ENCODE data around the gene STOML2. TPM values are rescaled to one million over a fixed set of nuclear protein-coding genes. Genes with fewer than 3 reads are reported as not detected.
A peak's percentile ranks its signal among the peaks of the same experiment; 100 is the strongest.
"Not testable (repeated sequence)": the region's sequence is repeated elsewhere in the genome, so short reads cannot be mapped to it uniquely, and the experiment has no call there.

STOML2 gene
- 55.1 TPM for total RNA-seq

GRCh38 chr9:35102769-35103659, at the start of gene STOML2:
Gene STOML2 (minus strand): TSS chr9:35103131. CDS start chr9:35103094, 37 bp downstream.
- peak; percentile 96 for DNase-seq

DNA sequence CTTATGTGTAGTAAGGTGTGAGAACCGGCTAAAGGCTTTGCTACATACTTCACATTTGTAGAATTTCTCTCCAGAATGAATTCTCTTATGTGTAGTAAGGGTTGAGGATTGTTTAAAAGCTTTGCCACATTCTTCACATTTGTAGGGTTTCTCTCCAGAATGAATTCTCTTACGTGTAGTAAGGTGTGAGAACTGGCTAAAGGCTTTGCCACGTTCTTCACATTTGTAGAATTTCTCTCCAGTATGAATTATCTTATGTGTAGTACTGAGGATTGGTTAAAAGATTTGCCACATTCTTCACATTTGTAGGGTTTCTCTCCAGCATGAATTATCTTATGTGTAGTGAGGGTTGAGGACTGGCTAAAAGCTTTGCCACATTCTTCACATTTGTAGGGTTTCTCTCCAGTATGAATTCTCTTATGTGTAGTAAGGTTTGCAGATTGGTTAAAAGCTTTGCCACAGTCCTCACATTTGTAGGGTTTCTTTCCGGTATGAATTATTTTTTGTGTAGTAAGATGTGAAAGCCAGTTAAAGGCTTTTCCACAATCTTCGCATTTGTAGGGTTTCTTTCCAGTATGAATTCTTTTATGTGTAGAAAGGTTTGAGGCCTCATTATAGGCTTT, 45.1 kb upstream of the STOML2 start:
- not testable (repeated sequence) for DNase-seq

GRCh38 chr9:35142037-35142436, 39.1 kb upstream of the STOML2 start:
- no peak for DNase-seq

- no peak for DNase-seq
These were observed 37.2 kb upstream of the STOML2 start for GRCh38 chr9:35140093-35140492.

- no peak for DNase-seq
These were observed 33.9 kb upstream of the STOML2 start for GRCh38 chr9:35136866-35137265.

GRCh38 chr9:35135988-35136387, 33.1 kb upstream of the STOML2 start:
- DNase-seq = no peak

DNA sequence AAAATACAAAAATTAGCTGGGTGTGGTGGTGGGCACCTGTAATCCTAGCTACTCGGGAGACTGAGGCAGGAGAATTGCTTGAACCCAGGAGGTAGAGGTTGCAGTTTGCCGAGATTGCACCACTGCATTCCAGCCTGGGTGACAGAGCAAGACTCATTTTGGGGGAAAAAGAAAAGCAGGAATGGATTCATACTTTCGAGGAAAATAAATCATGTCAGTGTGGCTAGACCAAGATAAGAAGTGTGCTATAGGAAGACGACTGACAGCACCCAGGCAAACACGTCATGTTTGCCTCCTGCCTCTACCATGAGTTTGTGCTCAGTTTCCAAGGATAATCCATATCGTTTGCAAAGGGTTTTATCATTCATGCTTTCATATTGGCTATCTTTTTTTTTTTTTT, 32.0 kb upstream of the STOML2 start:
- no peak for DNase-seq

GRCh38 chr9:35116898-35117551, 14.1 kb upstream of the STOML2 start:
- peak; percentile 89 for DNase-seq

GRCh38 chr9:35116539-35116897, 13.6 kb upstream of the STOML2 start:
- no peak for DNase-seq

DNA sequence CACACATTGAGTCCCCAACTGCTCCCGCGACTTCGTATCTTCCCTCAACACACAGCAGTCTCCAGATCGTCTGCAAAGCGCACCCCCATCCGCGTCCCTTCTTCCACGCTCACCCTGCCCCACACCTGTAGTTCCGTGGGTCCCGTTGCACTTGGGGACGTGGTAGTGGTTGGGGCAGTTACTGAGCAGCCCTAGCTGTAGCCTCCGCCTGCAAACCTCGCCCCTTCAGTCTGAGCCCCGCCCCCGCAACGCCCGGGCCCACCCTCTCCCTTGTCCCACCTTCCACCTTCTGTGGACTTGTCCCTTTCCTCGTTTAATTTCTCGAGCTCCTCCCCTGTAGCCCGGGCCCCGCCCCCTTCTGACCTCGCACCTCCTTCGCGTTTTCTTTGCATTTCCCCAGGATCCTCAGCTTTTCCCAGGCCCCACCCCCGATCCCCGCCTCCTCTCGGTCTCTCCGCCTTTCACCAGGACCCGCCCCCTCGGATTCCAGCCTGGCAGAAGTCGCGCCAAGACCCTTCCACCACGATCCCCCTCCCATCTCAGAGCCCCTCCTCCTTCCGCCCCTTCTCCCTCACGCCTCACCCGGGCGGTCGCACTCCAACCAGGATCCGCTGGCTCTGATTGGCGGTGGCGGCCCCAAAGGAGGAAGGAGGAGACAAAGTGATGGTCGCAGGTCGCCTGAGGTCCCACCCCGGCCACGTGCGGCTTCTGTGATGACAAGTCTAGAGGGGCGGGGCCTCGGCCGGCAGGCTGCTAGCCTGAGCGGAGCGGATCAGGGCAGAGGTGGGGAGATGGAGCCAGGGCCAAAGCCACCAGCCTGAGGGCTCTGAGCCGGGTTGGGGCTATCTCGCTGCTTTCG, 13.0 kb upstream of the STOML2 start, which contains the start of gene ATOSB:
TSS of gene ATOSB (minus strand) at position 183 of the 859 bp plus-strand sequence. CDS start 7,588 bp downstream, outside the sequence.
- DNase-seq = peak; percentile 94

GRCh38 chr9:35114840-35115628, 12.1 kb upstream of the STOML2 start:
- peak; percentile 56 for DNase-seq

DNA sequence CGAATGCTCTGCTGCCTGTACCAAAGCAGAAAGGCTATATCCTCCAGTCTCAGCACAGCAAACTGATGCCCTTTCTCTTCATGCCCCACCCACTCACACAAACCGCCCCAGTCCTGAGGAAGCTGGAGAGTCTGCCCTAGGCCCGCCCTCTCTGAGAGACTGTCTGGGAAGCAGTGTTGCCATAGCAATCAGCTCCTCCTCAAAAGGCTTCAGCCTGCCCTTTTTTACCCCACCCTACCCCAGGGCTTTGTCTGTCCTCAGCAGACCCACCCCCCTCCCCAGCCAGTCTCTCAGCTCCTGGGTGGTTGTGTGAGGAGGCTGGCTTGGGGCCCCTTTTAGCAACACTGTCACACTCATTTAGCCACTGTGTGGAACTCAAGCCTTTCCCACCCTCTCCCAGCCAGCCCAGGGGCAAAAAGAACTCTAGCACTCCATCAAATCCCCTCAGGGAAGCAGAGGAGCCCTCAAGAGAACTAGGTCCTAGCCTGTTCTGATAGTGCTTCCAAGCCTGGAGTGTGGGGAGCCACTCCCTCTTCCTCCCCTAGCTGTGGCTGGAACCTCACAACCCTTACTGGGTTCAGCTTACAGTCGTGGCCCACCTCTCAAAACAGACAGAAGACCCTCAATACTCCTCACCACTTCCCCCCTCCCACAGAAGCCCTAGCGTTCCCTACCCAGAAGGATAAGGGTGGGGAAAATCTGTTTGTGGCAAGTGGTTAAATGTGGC, 11.3 kb upstream of the STOML2 start:
- peak; percentile 95 for DNase-seq

DNA sequence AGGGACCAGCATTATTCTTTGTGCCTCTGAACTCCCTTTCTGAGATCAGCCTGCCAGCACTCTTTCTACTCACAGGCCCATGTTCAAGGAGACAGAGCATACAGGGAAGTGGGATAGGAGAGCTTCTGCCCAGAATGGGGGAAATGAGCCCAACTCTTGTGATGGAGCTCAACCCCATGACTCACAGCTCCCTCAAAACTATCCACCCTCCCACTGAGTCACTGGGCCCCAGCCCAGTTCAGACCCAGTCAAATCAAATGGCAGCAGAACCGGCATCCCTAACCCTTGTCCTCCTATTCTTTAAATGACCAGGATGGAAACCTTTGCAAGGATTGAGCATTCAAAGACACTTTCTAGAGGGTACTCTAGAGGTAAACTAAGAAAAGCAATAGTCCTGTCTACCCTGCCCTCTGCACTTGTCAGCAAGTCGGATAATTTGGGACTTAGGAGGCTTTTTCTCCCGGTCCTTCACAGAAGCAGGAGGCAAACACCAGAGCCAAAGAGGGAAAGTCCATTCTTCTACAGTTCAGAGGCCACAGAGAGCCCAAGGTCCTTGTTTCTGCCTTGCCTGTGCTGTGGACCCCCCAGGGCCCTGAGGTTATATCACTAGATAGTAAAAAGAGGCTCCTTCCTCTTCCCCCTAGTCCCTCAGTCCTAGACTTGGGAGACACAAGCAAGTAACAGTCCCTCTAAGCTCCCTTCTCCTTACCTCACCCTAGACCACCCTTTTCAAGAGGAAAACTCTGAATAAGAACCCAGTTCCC, 9.5 kb upstream of the STOML2 start:
- DNase-seq = no peak

GRCh38 chr9:35111001-35111933, 8.3 kb upstream of the STOML2 start:
- DNase-seq = peak; percentile 95

- no peak for DNase-seq
These were observed 7.4 kb upstream of the STOML2 start for GRCh38 chr9:35110327-35110761.

- DNase-seq = no peak
These were observed 6.1 kb upstream of the STOML2 start for GRCh38 chr9:35108946-35109575.

DNA sequence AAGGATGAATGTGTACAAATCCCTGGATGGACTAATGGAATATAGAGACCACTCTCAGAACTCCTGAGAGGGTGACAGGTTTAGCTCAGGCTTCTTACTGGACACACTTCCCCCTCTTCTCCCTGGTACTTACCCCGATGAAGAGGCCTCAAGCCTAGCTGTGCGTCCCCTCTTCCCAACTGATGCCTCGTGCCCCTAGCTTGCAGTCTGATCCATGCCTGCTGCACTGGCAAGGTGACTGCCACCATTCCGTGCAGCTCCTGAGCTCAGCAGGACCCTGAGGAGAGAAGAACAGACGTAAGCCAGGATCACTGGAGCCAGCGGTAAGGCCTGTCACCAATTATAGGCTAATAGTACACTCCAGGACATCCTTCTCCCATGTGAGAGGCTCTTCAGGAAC, 5.5 kb upstream of the STOML2 start:
- no peak for DNase-seq
